Smooth muscle cell (in vitro differentiated cells): ENCODE results near the gene TMEM41A. TPM values are rescaled to one million over a fixed set of nuclear protein-coding genes. Genes with fewer than 3 reads are reported as not detected.
A peak's percentile ranks its signal among the peaks of the same experiment; 100 is the strongest.

Source experiments
- DNase-seq: peaks from one replicate; lab custom pipeline; 2025; ENCODE audit not compliant: unreplicated experiment; lab: John Stamatoyannopoulos, UW
- H2AFZ ChIP-seq: fragments of 200-600 bp; sonication (generic); 2 replicates; pipeline ENCODE4 v1.6.0; 2016; ENCODE audit warnings: antibody characterized with exemption, low read depth, mild to moderate bottlenecking
- H3F3A ChIP-seq: fragments of 200-600 bp; sonication (generic); 2 replicates; pipeline ENCODE4 v1.6.0; 2017; ENCODE audit warnings: antibody characterized with exemption, low read depth
- H3K27ac ChIP-seq: fragments of 200-600 bp; sonication (generic); 2 replicates; pipeline ENCODE4 v1.5.1; 2016; ENCODE audit warnings: low read depth, mild to moderate bottlenecking
- H3K27me3 ChIP-seq: fragments of 200-600 bp; sonication (generic); 2 replicates; pipeline ENCODE4 v1.6.1; 2016; ENCODE audit warnings: low read depth, mild to moderate bottlenecking
- H3K36me3 ChIP-seq: fragments of 200-600 bp; sonication (generic); 2 replicates; pipeline ENCODE4 v1.5.1; 2016; ENCODE audit warnings: low read depth
- H3K4me1 ChIP-seq: fragments of 200-600 bp; sonication (generic); 2 replicates; pipeline ENCODE4 v1.5.1; 2016; ENCODE audit warnings: low read depth
- H3K4me2 ChIP-seq: fragments of 200-600 bp; sonication (generic); 2 replicates; pipeline ENCODE4 v1.6.0; 2016; ENCODE audit warnings: mild to moderate bottlenecking
- H3K4me3 ChIP-seq: fragments of 200-600 bp; sonication (generic); 2 replicates; pipeline ENCODE4 v1.5.1; 2016; ENCODE audit warnings: mild to moderate bottlenecking
- H3K79me2 ChIP-seq: fragments of 200-600 bp; sonication (generic); 2 replicates; pipeline ENCODE4 v1.6.0; 2016; ENCODE audit warnings: low read depth, mild to moderate bottlenecking
- H3K9ac ChIP-seq: fragments of 200-600 bp; sonication (generic); 2 replicates; pipeline ENCODE4 v1.6.0; 2016; ENCODE audit warnings: low read depth
- H3K9me3 ChIP-seq: fragments of 200-600 bp; sonication (generic); replicated peaks from 2 replicates; pipeline ENCODE4 v1.5.1; 2016; ENCODE audit warnings: low read depth
- H4K20me1 ChIP-seq: fragments of 200-600 bp; sonication (generic); 2 replicates; pipeline ENCODE4 v1.6.0; 2016; ENCODE audit warnings: low read depth
- WGBS: methylation state at CpG from one replicate; pipeline ENCODE4 v1.1.7; 2016; ENCODE audit warnings: low lambda C conversion rate; 5-methylcytosine and 5-hydroxymethylcytosine counted together
- polyA plus RNA-seq: library from polyadenylated mRNA; unstranded; fragments of >200 nt; fragmentation: Nextera tagmentation; extraction: Ambion mirVana; gene quantifications from 2 replicates; pipeline ENCODE4 v1.2.1, GENCODE V29; 2016
- total RNA-seq: library from RNA; depleted of rRNA; stranded (reverse); fragments of >200 nt; gene quantifications from 2 replicates; pipeline ENCODE4 v1.2.3, GENCODE V29; 2014
- TF ChIP-seq, protein P1 (sequence below): fragments of 200-600 bp; sonication (generic); IDR thresholded peaks from 2 replicates; pipeline ENCODE4 v1.5.1; 2017; ENCODE audit warnings: borderline replicate concordance, mild to moderate bottlenecking, antibody characterized with exemption; ENCODE audit not compliant: insufficient read depth, poor library complexity, severe bottlenecking

The TMEM41A gene
- total and polyA plus RNA-seq, 2 experiments from 2014 or later = 19.7 to 21.3 TPM

DNA sequence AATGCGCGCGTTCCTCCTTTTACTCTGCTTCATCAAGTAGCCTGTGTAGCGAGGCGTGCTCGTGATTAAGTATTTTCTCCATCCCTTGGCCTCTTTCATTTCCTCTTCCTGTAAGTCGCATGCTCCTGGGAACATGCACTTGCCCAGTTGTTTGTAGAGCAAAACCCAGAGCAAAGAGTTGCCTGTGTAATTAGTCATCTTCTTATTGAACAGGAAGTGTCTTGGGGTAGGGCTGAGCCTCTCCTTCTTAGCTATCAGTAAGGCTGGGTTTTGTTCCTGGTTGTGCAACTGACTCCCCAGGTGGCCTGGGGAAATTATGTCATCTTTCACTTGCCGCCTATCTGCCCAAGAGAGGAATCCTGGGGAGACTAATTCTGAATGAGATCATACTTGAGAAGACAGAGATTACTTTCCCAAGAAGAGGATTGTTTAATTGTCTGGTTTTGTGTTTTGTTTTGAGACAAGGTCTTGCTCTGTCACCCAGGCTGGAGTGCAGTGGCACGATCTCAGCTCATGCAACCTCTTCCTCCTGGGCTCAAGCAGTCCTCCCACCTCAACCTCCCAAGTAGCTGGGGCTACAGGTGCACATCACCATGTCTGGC, 38.6 kb upstream of the TMEM41A start:
- Histone ChIP-seq H2AFZ (no peak overlapping the region), H3K79me2 (no peaks in the 10 kb centered on the region), H3K4me2 (no peak overlapping the region), H3K9ac (no peak overlapping the region), H3K27me3 (no peaks in the 10 kb centered on the region), H3K27ac (peak overlapping the region; percentile 38), H3K4me1 (no peaks in the 10 kb centered on the region), H3K36me3 (no peaks in the 10 kb centered on the region), H3K4me3 (no peak overlapping the region), H3K9me3 (no peaks in the 10 kb centered on the region), H4K20me1 (no peaks in the 10 kb centered on the region), H3F3A (no peaks in the 10 kb centered on the region)
- no peak for DNase-seq
- TF ChIP-seq, protein P1, sequence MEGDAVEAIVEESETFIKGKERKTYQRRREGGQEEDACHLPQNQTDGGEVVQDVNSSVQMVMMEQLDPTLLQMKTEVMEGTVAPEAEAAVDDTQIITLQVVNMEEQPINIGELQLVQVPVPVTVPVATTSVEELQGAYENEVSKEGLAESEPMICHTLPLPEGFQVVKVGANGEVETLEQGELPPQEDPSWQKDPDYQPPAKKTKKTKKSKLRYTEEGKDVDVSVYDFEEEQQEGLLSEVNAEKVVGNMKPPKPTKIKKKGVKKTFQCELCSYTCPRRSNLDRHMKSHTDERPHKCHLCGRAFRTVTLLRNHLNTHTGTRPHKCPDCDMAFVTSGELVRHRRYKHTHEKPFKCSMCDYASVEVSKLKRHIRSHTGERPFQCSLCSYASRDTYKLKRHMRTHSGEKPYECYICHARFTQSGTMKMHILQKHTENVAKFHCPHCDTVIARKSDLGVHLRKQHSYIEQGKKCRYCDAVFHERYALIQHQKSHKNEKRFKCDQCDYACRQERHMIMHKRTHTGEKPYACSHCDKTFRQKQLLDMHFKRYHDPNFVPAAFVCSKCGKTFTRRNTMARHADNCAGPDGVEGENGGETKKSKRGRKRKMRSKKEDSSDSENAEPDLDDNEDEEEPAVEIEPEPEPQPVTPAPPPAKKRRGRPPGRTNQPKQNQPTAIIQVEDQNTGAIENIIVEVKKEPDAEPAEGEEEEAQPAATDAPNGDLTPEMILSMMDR = no peak
- WGBS = 77% methylated on average over 9 of the region's 9 CpGs

DNA sequence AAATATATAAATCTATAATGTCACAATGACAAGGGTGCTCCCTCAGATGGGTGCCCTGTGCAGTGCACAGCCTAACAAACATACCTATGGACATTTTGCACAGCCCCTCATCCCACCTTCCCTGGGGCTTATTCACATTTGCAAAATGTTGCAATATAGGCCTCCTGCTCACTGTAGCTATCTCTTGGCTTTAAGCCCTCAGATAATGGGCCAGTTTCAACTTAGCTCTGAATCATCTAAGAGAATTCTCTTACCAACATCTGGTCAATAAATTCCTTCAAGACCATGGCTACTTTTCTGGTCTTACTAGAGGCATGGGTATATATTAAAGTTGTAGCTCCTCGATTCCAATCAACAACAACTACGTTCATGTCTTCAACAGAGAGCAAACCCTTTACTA, 35.7 kb upstream of the TMEM41A start:
- Histone ChIP-seq H3K4me2 (no peak overlapping the region), H3K9ac (no peak overlapping the region), H3K36me3 (no peaks in the 10 kb centered on the region), H4K20me1 (no peaks in the 10 kb centered on the region), H3K9me3 (no peaks in the 10 kb centered on the region), H3K4me3 (no peak overlapping the region), H3K79me2 (no peaks in the 10 kb centered on the region), H3K27ac (no peak overlapping the region), H3F3A (no peaks in the 10 kb centered on the region), H2AFZ (no peak overlapping the region), H3K4me1 (no peaks in the 10 kb centered on the region), H3K27me3 (no peaks in the 10 kb centered on the region)
- DNase-seq = no peak
- whole genome bisulfite sequencing = 81% methylated on average over 2 of the region's 2 CpGs
- TF ChIP-seq, protein P1 = no peak

DNA sequence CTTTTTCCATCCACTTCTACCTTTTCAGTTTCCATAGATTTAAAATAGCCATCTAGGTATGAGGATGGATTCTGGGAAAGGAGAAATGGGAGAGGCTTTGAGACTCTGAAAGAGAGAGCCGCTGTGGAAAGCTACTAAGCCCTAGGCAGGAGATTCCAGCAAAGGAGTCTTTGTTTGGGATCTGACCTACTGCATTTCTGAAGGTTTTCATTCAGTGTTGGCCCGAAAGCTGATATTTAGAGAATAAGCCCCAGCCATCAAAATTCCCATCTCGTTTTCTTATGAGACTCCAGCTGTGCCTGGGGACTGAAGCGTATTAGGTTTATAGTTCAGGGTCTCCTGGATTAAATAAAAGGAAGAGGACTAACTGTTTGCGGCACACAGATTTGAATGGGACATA, 34.1 kb upstream of the TMEM41A start:
- Histone ChIP-seq H3K4me3 (no peak overlapping the region), H2AFZ (no peak overlapping the region), H3K4me2 (no peak overlapping the region), H3K4me1 (no peaks in the 10 kb centered on the region), H3K79me2 (no peaks in the 10 kb centered on the region), H4K20me1 (no peaks in the 10 kb centered on the region), H3K27me3 (no peaks in the 10 kb centered on the region), H3F3A (no peaks in the 10 kb centered on the region), H3K9ac (no peak overlapping the region), H3K27ac (no peak overlapping the region), H3K36me3 (no peaks in the 10 kb centered on the region), H3K9me3 (no peaks in the 10 kb centered on the region)
- 69% methylated on average over 5 of the region's 5 CpGs for WGBS
- TF ChIP-seq, protein P1 = no peak
- DNase-seq = no peak

DNA sequence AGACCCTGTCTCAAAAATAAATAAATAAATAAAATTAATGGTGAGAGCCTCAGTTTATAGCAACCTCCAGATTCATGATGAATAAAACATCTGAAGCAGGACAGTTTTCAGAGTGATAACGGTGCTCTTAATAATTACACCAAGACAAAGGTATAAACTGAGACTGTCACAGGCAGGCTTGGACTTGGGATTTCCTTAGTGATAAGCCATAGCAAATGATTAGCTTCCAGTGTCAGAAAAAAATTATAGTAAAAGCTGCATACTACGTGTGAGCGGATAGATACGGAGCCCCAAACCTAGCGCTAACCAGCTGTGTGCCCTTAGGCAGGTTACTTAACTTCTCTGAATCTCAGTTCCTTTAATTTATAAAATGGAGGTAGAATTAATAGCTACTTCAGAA, 32.0 kb upstream of the TMEM41A start:
- H3K4me3 ChIP-seq = no peak overlapping the region
- TF ChIP-seq, protein P1 = no peak
- no peak overlapping the region for H3K9ac ChIP-seq
- no peaks in the 10 kb centered on the region for H3F3A ChIP-seq
- no peak overlapping the region for H2AFZ ChIP-seq
- H3K79me2 ChIP-seq = no peaks in the 10 kb centered on the region
- H3K4me2 ChIP-seq = no peak overlapping the region
- no peaks in the 10 kb centered on the region for H3K36me3 ChIP-seq
- no peak overlapping the region for H3K27ac ChIP-seq
- H3K27me3 ChIP-seq = no peaks in the 10 kb centered on the region
- WGBS = 65% methylated on average over 5 of the region's 5 CpGs
- H3K4me1 ChIP-seq = no peaks in the 10 kb centered on the region
- DNase-seq = no peak
- H3K9me3 ChIP-seq = no peaks in the 10 kb centered on the region
- H4K20me1 ChIP-seq = no peaks in the 10 kb centered on the region
